Breast epithelium (tissue), 4 donors: ENCODE data around the gene SIDT2. TPM values are rescaled to one million over a fixed set of nuclear protein-coding genes. Genes with fewer than 3 reads are reported as not detected.

ENCODE experiments used
- DNase-seq, 2 donors: peaks; one replicate each; pipeline ENCODE4 v3.0.0-alpha.2; 2019; ENCODE audit warnings: low spot score in 2 of 2
- H3K27ac ChIP-seq, 2 donors: fragments of 200-600 bp; sonication (generic) in 1 of 2; one replicate each; pipeline ENCODE4 v1.5.1; 2016 to 2019; ENCODE audit warnings: mild to moderate bottlenecking in 1 of 2
- H3K27me3 ChIP-seq, 2 donors: fragments of 200-600 bp; sonication (generic) in 1 of 2; one replicate each; pipeline versions ENCODE4 v1.5.1 to v1.6.0; 2017 to 2019; ENCODE audit warnings: control low read depth in 1 of 2, mild to moderate bottlenecking in 1 of 2
- H3K36me3 ChIP-seq: fragments of 200-600 bp; one replicate; pipeline ENCODE4 v1.5.1; 2019
- H3K4me1 ChIP-seq, 2 donors: fragments of 200-600 bp; sonication (generic); one replicate each; pipeline ENCODE4 v1.5.1; 2016 to 2019; ENCODE audit warnings: control low read depth in 1 of 2
- H3K4me3 ChIP-seq, 3 donors: fragments of 200-600 bp; sonication (generic); 1 replicate in 2 of 3; 2 replicates in 1 of 3; pipeline ENCODE4 v1.5.1; 2016 to 2019; ENCODE audit warnings: mild to moderate bottlenecking in 3 of 3, moderate library complexity in 2 of 3
- H3K9me3 ChIP-seq, 2 donors: fragments of 200-600 bp; sonication (generic) in 1 of 2; one replicate each; pipeline ENCODE4 v1.5.1; 2016 to 2019; ENCODE audit warnings: control low read depth in 1 of 2
- POLR2A ChIP-seq: fragments of 450-650 bp; IDR thresholded peaks from one replicate; pipeline ENCODE4 v1.6.1; 2016; ENCODE audit warnings: antibody characterized with exemption, mild to moderate bottlenecking, moderate library complexity
- POLR2AphosphoS5 ChIP-seq, 3 donors: sonication (generic); formaldehyde crosslinking; IDR thresholded peaks; one replicate each; pipeline ENCODE4 v1.6.1; 2017; ENCODE audit warnings: antibody characterized with exemption in 3 of 3
- intact Hi-C: fragments of 100-400 bp; cut with DNase I; formaldehyde crosslinking; loops from one replicate; pipeline ENCODE4 v1.15.1; 2023; ENCODE audit warnings: low total_unique reads
- total RNA-seq, 3 donors: library from RNA; depleted of rRNA; stranded (reverse); fragments of >200 nt; gene quantifications; one replicate each; pipeline ENCODE4 v1.1.0, GENCODE V29; 2016
- TF ChIP-seq, protein P1 (sequence below), 3 donors: fragments of 450-650 bp; IDR thresholded peaks; one replicate each; pipeline ENCODE4 v1.5.1; 2016 to 2017; ENCODE audit warnings: antibody characterized with exemption in 3 of 3, mild to moderate bottlenecking in 3 of 3, moderate library complexity in 3 of 3

Gene SIDT2
- total RNA-seq, 3 donors from 2014 or later, result 45.2 to 86.7 (median 49.5) TPM

DNA sequence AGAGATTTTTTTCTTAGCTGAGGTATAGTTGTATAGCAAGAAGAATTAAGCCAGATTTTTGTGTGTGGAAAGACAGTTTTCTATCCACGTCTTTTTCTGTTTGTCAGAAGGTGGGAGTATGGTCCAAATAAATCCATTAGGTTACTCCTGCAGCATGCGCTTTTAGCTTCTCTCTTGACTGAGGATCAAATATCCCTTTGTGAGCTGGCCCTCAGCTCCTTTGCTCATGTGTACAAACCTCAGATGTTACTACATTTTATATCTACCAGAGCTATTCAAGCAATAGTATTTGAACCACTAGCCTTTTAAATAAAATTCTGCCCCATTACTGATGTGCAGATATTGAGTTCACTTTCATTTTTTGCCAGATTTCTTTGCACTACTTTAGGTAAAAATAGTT, 8.8 kb upstream of the SIDT2 start:
- Histone ChIP-seq H3K9me3 (no peaks in the 10 kb centered on the region), H3K4me3 (no peak overlapping the region), H3K27ac (no peak overlapping the region), H3K36me3 (no peaks in the 10 kb centered on the region), H3K4me1 (no peaks in the 10 kb centered on the region), H3K27me3 (no peaks in the 10 kb centered on the region)
- TF ChIP-seq POLR2A, result no peak
- TF ChIP-seq, protein P1, sequence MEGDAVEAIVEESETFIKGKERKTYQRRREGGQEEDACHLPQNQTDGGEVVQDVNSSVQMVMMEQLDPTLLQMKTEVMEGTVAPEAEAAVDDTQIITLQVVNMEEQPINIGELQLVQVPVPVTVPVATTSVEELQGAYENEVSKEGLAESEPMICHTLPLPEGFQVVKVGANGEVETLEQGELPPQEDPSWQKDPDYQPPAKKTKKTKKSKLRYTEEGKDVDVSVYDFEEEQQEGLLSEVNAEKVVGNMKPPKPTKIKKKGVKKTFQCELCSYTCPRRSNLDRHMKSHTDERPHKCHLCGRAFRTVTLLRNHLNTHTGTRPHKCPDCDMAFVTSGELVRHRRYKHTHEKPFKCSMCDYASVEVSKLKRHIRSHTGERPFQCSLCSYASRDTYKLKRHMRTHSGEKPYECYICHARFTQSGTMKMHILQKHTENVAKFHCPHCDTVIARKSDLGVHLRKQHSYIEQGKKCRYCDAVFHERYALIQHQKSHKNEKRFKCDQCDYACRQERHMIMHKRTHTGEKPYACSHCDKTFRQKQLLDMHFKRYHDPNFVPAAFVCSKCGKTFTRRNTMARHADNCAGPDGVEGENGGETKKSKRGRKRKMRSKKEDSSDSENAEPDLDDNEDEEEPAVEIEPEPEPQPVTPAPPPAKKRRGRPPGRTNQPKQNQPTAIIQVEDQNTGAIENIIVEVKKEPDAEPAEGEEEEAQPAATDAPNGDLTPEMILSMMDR (IDR thresholded peaks at IDR 0.05), result no peak
- TF ChIP-seq POLR2AphosphoS5 (IDR thresholded peaks at IDR 0.05), result no peak
- intact Hi-C loops, result no loop called here
- no peak for DNase-seq

GRCh38 chr11:117170210-117170609, 8.3 kb upstream of the SIDT2 start:
- Histone ChIP-seq H3K4me3 (no peak overlapping the region), H3K9me3 (no peaks in the 10 kb centered on the region), H3K27me3 (no peaks in the 10 kb centered on the region), H3K36me3 (no peaks in the 10 kb centered on the region), H3K27ac (no peak overlapping the region), H3K4me1 (no peaks in the 10 kb centered on the region)
- TF ChIP-seq POLR2AphosphoS5 (IDR thresholded peaks at IDR 0.05) (no peak), POLR2A (no peak)
- TF ChIP-seq, protein P1 (IDR thresholded peaks at IDR 0.05), result no peak
- intact Hi-C loops, result no loop called here
- no peak for DNase-seq

DNA sequence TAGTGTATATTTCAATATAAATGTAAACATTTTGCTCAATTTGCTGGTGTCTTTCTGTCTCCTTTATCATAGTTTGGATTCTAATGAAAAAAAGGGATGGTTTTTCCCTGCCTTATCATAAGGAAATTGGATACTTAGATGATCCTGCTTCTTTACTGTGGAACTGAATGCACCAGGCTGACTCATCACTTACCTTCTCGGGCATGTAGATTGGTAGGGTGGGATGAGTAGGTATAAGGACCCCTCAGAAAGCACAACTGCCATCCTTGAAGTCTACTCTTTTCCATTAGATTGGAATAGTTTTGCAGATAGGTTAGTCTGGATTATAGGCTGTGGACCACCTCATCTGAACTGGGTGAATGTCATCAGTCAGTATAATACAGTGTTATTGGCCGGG, 7.5 kb upstream of the SIDT2 start:
- Histone ChIP-seq H3K4me3 (no peak overlapping the region), H3K36me3 (no peaks in the 10 kb centered on the region), H3K27me3 (no peaks in the 10 kb centered on the region), H3K9me3 (no peaks in the 10 kb centered on the region), H3K4me1 (no peaks in the 10 kb centered on the region), H3K27ac (peak overlapping the region in 1 of 2 donors; percentile 35)
- intact Hi-C loops, result no loop called here
- DNase-seq, result no peak
- TF ChIP-seq POLR2A (no peak), POLR2AphosphoS5 (IDR thresholded peaks at IDR 0.05) (no peak)
- TF ChIP-seq, protein P1 (IDR thresholded peaks at IDR 0.05), result no peak

DNA sequence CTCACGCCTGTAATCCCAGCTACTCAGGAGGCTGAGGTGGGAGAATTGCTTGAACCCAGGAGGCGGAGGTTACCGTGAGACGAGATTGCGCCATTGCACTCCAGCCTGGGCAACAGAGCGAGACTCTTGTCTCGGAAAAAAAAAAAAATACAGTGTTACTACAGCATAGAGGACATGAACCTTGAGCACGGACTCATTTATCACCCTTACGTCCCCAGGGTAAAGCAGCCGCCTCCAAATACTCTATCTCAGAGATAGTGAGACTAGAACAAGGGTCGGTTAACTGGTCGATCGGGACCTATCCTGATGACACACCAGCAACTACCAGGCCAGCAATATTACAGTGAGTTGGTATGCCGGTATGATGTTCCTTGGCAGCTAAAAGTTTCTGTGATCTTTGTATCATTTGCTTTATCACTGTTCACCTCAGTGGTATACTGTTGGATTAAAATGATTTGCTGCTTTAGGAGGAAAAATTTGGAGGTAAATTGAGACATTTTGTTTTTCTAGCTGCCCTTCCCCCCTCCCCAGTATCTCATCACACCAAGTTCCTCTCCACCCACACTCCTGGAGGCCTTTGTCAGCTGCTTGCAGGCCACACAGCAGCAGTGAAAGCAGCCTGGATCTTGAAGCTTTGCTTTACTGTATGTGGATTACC, 7.0 kb upstream of the SIDT2 start:
- no peak for TF ChIP-seq POLR2AphosphoS5 (IDR thresholded peaks at IDR 0.05)
- no peak for TF ChIP-seq POLR2A
- TF ChIP-seq, protein P1 (IDR thresholded peaks at IDR 0.05), result no peak
- Histone ChIP-seq H3K9me3 (no peaks in the 10 kb centered on the region), H3K27ac (peak overlapping the region in 1 of 2 donors; percentile 35), H3K36me3 (no peaks in the 10 kb centered on the region), H3K27me3 (no peaks in the 10 kb centered on the region), H3K4me1 (no peaks in the 10 kb centered on the region), H3K4me3 (no peak overlapping the region)
- DNase-seq, result no peak
- intact Hi-C loops, result no loop called here

DNA sequence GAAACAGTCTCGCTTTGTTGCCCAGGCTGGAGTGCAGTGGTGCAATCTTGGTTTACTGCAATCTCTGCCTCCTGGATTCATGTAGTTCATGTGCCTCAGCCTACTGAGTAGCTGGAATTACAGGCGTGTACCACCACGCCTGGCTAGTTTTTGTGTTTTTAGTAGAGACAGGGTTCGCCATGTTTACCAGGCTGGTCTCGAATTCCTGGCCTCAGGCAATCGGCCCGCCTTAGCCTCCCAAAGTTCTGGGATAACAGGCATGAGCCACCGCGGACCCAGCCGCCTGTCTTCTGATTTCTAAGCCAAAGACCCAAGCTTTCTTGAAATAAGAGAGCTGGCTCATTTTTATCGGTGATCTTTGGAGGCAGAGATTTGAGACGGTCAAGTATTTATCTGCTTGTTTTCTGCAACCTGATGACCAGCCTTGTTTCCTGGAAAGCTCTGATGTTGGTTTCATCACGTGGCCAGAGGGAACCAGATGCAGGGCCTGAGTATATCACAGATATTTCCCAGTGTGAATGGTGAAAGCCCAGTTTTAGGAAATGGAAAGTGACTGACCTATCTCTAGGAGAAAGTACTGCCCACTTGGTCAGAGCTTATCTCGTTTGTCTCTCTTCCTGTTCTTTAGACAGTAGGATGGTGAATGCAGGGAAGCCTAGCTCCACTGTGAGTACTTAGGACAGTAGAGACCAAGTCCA, 5.7 kb upstream of the SIDT2 start:
- TF ChIP-seq POLR2A, result no peak
- no peak for TF ChIP-seq POLR2AphosphoS5 (IDR thresholded peaks at IDR 0.05)
- TF ChIP-seq, protein P1 (IDR thresholded peaks at IDR 0.05), result no peak

More for the DNA sequence above, 5.7 kb upstream of the SIDT2 start:
- Histone ChIP-seq H3K27ac (peak overlapping the region; percentile 41 to 42), H3K4me1 (peaks cover 0 to under 1% of the 10 kb centered on the region in 2 donors), H3K36me3 (no peaks in the 10 kb centered on the region), H3K4me3 (no peak overlapping the region), H3K27me3 (no peaks in the 10 kb centered on the region), H3K9me3 (no peaks in the 10 kb centered on the region)
- DNase-seq, result no peak
- intact Hi-C loops, result no loop called here
